Epithelial cell of proximal tubule (primary cell): Measurements from ENCODE around the gene IL3. TPM values are rescaled to one million over a fixed set of nuclear protein-coding genes. Genes with fewer than 3 reads are reported as not detected.

Experiments
- DNase-seq: peaks from one replicate; pipeline ENCODE4 v3.0.0-alpha.2; 2011; ENCODE audit warnings: low read depth
- H3K4me3 ChIP-seq: 2 replicates; pipeline ENCODE4 v1.5.1; 2011; ENCODE audit warnings: low read depth, mild to moderate bottlenecking, low read length
- total RNA-seq: library from RNA; depleted of rRNA; stranded (reverse); fragments of >200 nt; gene quantifications from 2 replicates; pipeline ENCODE4 v1.2.3, GENCODE V29; 2015
- TF ChIP-seq, protein P1 (sequence below): conservative IDR thresholded peaks from 2 replicates; pipeline ENCODE4 v1.5.1; 2012; ENCODE audit warnings: low read depth, mild to moderate bottlenecking, low read length

The IL3 gene
- total RNA-seq, 1 donor from 2014 or later: not detected

DNA sequence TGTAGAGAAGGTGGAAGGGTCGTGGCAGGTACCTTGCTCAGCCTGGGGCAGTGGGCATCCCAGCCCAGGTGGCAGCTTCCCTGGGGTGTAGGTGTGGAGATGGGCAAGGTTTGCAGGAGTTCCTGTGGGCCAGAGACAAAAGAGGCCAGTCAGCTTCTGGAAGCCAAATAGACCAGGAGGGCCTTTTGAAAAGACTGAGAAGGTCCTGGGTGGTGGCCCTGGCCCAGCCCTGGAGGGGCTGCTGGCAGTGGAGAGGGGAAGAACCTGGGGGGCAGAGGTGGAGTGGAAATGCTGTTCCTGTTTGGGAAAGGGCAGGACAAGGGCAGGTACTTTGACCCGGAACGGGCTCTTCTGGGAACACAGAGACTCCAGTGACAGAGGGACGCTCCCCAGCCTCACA, 7.0 kb upstream of the IL3 start:
- TF ChIP-seq, protein P1, sequence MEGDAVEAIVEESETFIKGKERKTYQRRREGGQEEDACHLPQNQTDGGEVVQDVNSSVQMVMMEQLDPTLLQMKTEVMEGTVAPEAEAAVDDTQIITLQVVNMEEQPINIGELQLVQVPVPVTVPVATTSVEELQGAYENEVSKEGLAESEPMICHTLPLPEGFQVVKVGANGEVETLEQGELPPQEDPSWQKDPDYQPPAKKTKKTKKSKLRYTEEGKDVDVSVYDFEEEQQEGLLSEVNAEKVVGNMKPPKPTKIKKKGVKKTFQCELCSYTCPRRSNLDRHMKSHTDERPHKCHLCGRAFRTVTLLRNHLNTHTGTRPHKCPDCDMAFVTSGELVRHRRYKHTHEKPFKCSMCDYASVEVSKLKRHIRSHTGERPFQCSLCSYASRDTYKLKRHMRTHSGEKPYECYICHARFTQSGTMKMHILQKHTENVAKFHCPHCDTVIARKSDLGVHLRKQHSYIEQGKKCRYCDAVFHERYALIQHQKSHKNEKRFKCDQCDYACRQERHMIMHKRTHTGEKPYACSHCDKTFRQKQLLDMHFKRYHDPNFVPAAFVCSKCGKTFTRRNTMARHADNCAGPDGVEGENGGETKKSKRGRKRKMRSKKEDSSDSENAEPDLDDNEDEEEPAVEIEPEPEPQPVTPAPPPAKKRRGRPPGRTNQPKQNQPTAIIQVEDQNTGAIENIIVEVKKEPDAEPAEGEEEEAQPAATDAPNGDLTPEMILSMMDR: no peak
- H3K4me3 ChIP-seq: no peak overlapping the region
- no peak for DNase-seq

DNA sequence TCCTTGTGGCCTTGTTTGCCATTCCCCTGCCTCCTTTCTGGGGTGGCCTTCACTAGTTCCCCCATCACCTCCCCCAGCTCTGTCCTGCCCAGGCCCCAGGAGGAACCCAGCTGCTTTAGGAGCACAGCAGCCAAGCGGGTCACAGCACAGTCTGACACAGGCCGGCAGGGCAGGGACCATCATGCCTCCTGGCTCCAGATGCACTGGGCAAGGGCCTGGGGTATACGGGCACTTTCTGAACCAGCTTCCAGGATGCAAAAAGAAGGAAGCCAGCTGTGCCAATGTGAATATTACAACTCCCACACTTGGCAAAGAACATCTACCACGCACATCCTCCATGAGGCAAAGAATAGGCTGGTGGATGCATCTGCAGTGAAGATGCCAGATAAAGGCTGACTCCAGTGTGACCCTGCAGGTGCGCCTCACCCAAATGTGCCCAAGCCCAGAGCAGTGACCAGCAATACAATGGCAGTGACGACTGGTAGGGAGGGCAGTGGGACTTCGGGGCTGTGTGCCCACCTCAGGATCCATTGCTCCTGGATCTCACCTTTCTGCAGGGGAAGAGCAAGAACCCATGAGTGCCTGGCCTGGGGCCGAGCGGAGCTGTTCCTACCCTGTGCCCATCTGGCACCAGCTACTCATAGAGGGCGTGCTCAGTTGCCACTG, 6.3 kb upstream of the IL3 start:
- TF ChIP-seq, protein P1: no peak
- H3K4me3 ChIP-seq: no peak overlapping the region
- no peak for DNase-seq

DNA sequence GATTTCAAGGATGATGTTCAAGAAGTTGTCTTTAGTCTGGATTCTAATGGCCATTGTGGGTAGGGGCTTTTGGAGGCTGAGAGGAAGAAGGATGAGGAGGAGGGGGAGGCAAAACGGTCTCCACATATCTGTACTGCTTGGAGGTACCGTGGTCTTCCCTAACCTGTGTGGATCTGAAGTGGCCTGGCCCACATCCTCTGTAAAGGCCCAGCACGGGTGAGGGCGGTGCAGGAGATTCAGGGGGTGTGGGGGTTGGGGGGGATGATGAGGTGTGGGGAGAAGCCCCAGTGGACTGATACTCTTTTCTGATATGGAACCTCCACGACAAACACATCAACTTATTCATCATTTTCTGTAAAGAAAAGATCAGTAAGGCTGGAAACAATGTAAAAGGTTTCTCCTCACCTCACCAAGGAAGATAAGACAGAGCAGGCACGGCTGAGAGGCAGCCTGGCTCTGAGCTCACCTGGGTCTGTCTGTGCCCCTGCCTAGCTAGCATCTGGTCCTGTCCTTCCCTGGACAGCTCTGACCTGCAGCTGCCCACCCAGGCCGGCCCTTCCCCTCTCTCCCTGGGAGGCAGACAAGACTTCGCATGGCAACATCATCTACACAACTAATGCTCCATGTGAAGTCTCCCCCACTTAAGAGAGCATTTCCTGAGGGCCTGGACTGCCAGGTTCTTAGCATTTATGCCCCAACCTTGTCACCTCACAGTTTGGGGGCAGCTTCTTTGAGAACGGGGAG, 5.6 kb upstream of the IL3 start:
- no peak overlapping the region for H3K4me3 ChIP-seq
- DNase-seq: no peak
- TF ChIP-seq, protein P1: no peak

DNA sequence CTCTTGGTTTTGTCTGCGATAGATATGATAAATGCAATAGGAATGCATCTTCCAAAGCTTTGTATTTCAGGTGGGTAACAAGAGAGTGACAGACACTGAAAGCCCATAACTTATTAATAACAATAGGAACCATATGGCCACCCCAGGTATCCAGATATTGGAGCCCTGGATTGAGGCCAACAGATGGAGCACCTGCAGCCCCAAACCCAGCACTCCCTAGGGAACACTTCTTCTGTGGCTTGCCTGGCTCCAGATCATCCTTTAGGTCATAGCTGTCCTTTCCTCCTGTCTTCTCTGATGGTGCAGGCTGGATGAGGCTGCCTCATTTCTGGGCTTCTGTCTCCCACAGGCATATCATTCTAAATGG, 5.0 kb upstream of the IL3 start:
- TF ChIP-seq, protein P1: no peak
- no peak overlapping the region for H3K4me3 ChIP-seq
- no peak for DNase-seq

DNA sequence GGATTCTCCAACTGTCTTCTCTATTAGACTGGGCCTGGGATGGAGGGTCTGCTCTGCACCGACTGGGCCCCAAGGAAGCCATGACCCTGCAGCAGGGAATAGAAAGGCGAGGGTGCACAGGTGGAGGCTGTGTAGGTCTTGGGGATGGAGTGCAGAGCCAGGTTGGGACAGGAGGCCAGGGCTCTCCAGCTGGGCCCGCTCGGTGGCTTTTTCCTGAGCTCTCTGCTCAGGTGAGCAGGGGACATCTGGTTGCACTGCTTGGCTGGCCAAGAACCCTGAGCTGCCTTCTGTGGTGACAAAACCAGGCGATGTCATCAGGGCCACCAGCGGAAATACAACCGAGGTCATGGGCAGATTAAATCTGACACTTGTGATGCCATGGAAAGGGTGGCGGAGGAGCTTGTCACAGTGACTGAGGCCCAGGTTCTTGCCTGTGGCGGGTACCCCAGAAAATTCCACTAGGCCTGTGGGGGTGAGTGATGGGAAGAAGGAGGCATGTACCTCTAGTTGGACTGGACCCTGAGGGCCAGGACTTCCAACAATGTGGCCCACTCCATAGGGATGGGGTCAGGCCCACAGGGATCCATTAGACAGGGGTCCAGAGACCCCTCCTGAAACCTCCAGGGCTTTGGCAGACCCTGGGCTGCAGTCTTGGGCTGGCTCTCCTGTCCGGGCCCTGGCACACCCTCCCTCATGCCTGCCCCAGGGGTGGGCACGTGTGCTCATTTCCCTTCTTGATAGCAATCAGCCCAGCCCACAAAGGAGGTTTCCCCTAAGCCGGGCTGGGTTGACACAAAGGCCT, 4.4 kb upstream of the IL3 start:
- no peak overlapping the region for H3K4me3 ChIP-seq
- TF ChIP-seq, protein P1: no peak
- DNase-seq: no peak

DNA sequence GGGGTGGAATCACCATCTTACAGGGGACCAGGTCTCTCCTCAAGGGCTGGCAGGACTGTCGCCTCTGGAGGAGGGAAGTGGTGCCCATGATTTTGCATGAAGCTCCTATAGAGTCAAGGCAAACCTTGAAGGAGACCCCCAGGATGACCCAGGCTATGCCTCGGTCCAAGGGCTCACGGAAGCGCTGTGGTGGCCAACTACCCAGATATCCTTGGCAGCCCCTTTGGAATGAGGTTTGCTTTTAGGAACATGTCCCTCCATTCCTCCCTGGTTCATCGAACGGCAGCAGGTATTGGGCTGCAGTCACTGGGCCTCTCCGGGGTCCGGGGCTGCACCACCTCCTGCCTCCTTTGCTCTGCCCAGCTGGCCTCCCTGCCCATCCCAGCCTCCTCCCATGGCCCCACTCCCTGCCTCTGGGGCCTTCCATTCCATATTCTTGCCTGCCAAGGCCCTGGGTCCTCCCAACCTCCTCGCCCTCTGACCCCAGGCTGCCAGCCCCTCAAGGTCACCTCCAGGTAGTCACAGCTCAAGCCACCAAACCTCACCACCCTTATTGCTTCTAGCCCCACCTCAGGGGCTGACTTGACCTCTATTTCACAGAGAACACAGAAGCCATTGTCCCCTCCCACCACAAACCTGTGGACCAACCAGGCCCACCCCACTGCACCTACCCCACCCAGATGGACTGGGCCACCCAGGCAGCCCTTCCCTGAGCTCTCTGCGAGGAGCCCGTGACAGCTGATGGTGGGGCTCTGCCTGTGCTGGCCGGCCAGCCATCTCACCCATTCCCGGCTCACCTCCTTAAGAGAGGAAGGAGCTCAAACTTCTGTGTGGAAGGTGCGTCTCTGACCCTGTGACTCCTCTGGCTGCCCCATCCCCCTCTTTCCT, 3.6 kb upstream of the IL3 start:
- TF ChIP-seq, protein P1: no peak
- no peak overlapping the region for H3K4me3 ChIP-seq
- no peak for DNase-seq
